Spinal cord (tissue), 10 donors: ENCODE results near the gene GLUD2. TPM values are rescaled to one million over a fixed set of nuclear protein-coding genes. Genes with fewer than 3 reads are reported as not detected.
"Not testable (repeated sequence)": the region's sequence is repeated elsewhere in the genome, so short reads cannot be mapped to it uniquely, and the experiment has no call there.

ENCODE experiments used
- DNase-seq, 6 donors: peaks; one replicate each; pipeline versions ENCODE4 v3.0.0 to v3.0.0-alpha.2; 2013 to 2015; ENCODE audit warnings: low spot score in 6 of 6, low read depth in 4 of 6
- H3K27ac ChIP-seq: one replicate; pipeline ENCODE4 v1.5.1; 2013; ENCODE audit warnings: low read depth, low read length, control low read depth
- H3K27me3 ChIP-seq: one replicate; pipeline ENCODE4 v1.6.1; 2013; ENCODE audit warnings: low read length; ENCODE audit not compliant: control insufficient read depth, insufficient read depth
- H3K36me3 ChIP-seq: one replicate; pipeline ENCODE4 v1.6.1; 2013; ENCODE audit warnings: low read length; ENCODE audit not compliant: control insufficient read depth, insufficient read depth
- H3K4me1 ChIP-seq: one replicate; pipeline ENCODE4 v1.6.1; 2013; ENCODE audit warnings: low read length; ENCODE audit not compliant: control insufficient read depth, insufficient read depth
- H3K4me3 ChIP-seq: one replicate; pipeline ENCODE4 v1.5.1; 2013; ENCODE audit warnings: low read depth, low read length, control low read depth
- H3K9me3 ChIP-seq: one replicate; pipeline ENCODE4 v1.6.1; 2013; ENCODE audit warnings: low read length; ENCODE audit not compliant: control insufficient read depth, insufficient read depth
- WGBS: methylation state at CpG from one replicate; pipeline ENCODE4 v1.1.5; 2013; ENCODE audit warnings: missing lambda C conversion rate; ENCODE audit not compliant: insufficient coverage; 5-methylcytosine and 5-hydroxymethylcytosine counted together
- long read RNA-seq, 4 donors: transcript quantifications; one replicate each; lab custom pipeline, GENCODE V29; 2026
- polyA plus RNA-seq, 2 donors: library from polyadenylated mRNA; unstranded; fragments of 120-200 nt; gene quantifications; one replicate each; pipeline ENCODE4 v1.2.1, GENCODE V29; 2013; ENCODE audit not compliant: insufficient read length in 2 of 2
- total RNA-seq, 2 donors: library from RNA; depleted of rRNA in 1 of 2; stranded (reverse); fragments of 120-200 nt in 1 of 2; fragments of >200 nt in 1 of 2; gene quantifications; one replicate each; pipeline versions ENCODE4 v1.2.3 to v1.2.4, GENCODE V29; 2013 to 2014
- donor health status: healthy.

Gene GLUD2
- total RNA-seq (1 to 10 TPM; 4.7 to 5.6 TPM), polyA plus RNA-seq (10 to 100 TPM; 11.4 to 15.7 TPM)
- long read RNA-seq, donor 1, partial matches to known transcripts: 0 of 4 reads
- long read RNA-seq, donor 1, other reads (novel, unspliced or antisense): 0 of 4 reads
- long read RNA-seq, donor 2, partial matches to known transcripts: 0 of 1 reads
- long read RNA-seq, donor 2, other reads (novel, unspliced or antisense): 0 of 1 reads
- long read RNA-seq, donor 3, partial matches to known transcripts: 0 of 4 reads
- long read RNA-seq, donor 3, other reads (novel, unspliced or antisense): 0 of 4 reads
- long read RNA-seq, donor 4, partial matches to known transcripts: 0 of 2 reads
- long read RNA-seq, donor 4, other reads (novel, unspliced or antisense): 0 of 2 reads

DNA sequence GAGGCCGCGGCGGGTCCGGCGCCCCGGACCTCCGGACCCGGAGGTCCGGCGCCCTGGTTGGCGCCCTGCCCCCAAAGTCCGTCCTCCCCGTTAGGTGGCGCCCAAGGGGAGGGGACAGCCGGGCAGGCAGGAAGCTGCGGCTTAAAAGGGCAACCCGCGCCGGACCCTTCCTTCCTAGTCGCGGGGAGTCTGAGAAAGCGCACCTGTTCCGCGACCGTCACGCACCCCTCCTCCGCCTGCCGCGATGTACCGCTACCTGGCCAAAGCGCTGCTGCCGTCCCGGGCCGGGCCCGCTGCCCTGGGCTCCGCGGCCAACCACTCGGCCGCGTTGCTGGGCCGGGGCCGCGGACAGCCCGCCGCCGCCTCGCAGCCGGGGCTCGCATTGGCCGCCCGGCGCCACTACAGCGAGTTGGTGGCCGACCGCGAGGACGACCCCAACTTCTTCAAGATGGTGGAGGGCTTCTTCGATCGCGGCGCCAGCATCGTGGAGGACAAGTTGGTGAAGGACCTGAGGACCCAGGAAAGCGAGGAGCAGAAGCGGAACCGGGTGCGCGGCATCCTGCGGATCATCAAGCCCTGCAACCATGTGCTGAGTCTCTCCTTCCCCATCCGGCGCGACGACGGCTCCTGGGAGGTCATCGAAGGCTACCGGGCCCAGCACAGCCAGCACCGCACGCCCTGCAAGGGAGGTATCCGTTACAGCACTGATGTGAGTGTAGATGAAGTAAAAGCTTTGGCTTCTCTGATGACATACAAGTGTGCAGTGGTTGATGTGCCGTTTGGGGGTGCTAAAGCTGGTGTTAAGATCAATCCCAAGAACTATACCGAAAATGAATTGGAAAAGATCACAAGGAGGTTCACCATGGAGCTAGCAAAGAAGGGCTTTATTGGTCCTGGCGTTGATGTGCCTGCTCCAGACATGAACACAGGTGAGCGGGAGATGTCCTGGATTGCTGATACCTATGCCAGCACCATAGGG is at the start of gene GLUD2:
GLUD2 (plus strand) TSS at position 170 of the 979 bp plus-strand sequence; CDS start at position 245, 75 bp downstream.
- H3K4me1 ChIP-seq, H3K27me3 ChIP-seq, H3K36me3 ChIP-seq, H3K9me3 ChIP-seq, H3K27ac ChIP-seq: not testable (repeated sequence)
- H3K4me3 ChIP-seq: peak within 1 kb of the TSS; percentile 5
- peak in 2 of 6 donors; percentile 13 to 45 for DNase-seq
- WGBS: 35% methylated on average over 72 of the region's 82 CpGs

DNA sequence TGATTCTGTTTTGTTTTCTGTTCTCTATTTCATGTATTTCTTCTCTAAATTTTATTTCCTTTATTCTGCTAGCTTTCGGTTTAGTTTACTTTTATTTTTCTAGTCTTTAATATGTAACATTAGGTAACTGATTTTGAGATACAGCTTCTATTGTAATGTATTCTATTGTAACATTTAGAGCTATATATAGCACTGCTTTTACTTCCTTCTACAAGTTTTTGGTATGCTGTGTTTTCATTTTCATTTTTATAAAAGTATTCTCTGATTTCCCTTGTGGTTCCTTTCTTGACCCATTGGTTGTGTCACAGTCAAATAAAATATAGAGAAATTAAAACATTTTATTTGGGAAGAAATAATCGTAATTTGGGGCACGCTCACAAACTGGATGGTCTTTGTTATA is 48.0 kb upstream of the GLUD2 start:
- no peaks in the 10 kb centered on the region for H3K36me3 ChIP-seq
- WGBS: 100% methylated on average over 1 of the region's 3 CpGs
- H3K27ac ChIP-seq: no peak overlapping the region
- H3K4me1 ChIP-seq: no peaks in the 10 kb centered on the region
- no peak overlapping the region for H3K4me3 ChIP-seq
- H3K27me3 ChIP-seq: no peaks in the 10 kb centered on the region
- no peaks in the 10 kb centered on the region for H3K9me3 ChIP-seq
- DNase-seq: no peak

DNA sequence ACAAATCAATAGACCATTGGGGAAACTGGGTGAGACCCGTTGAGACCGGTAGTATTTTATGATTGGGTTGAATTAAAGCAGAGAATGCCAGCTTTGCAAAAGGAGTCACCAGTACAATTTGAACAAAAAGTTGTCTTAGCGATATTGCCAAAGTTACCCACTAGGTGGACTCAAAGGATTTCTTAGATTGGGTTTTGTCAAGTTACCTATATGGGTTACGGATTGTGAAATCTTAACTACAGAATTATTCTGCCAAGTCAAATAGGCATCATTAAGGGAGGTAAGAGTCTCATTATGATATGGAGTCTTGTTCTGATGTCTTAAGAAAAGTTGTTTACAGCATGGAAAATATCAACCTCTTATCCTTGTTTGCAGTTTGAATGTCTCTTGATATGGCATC is 46.8 kb upstream of the GLUD2 start:
- H3K4me1 ChIP-seq: no peaks in the 10 kb centered on the region
- H3K9me3 ChIP-seq: no peaks in the 10 kb centered on the region
- H3K36me3 ChIP-seq: no peaks in the 10 kb centered on the region
- H3K27ac ChIP-seq: no peak overlapping the region
- WGBS: no CpG with 5 or more reads among the region's 4 CpGs
- peak in 2 of 6 donors; percentile 11 to 54 for DNase-seq
- H3K4me3 ChIP-seq: no peak overlapping the region
- H3K27me3 ChIP-seq: no peaks in the 10 kb centered on the region

- WGBS: no CpG with 5 or more reads among the region's 1 CpG
- Histone ChIP-seq H3K4me3 (no peak overlapping the region), H3K36me3 (no peaks in the 10 kb centered on the region), H3K27ac (no peak overlapping the region), H3K9me3 (no peaks in the 10 kb centered on the region), H3K27me3 (no peaks in the 10 kb centered on the region), H3K4me1 (no peaks in the 10 kb centered on the region)
- no peak for DNase-seq
Measured at GRCh38 chrX:121008920-121009319, 38.5 kb upstream of the GLUD2 start.

DNA sequence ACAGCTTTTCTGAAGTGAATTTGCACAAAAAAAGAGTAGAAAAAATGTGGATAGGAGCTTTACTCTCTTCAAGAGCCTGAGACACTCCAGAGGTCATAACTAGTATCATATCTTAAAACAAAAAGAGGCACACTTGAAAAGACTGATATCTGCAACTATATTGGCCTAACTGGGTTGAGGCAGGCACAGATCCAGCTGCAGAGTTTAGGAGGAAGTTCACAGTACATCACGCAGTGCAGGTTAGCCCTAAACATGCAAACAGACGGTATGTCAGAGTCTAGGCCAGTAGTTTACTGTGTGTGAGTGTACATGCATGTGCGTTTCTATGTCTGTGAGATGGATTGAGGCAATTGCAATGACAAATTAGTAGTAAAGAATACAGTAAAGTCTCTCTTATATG is 37.6 kb upstream of the GLUD2 start:
- no peak for DNase-seq
- Histone ChIP-seq H3K4me3 (no peak overlapping the region), H3K4me1 (no peaks in the 10 kb centered on the region), H3K27ac (no peak overlapping the region), H3K36me3 (no peaks in the 10 kb centered on the region), H3K27me3 (no peaks in the 10 kb centered on the region), H3K9me3 (no peaks in the 10 kb centered on the region)
- 75% methylated on average over 1 of the region's 3 CpGs for WGBS

- Histone ChIP-seq H3K27me3 (no peaks in the 10 kb centered on the region), H3K9me3 (no peaks in the 10 kb centered on the region), H3K27ac (no peak overlapping the region), H3K36me3 (no peaks in the 10 kb centered on the region), H3K4me1 (no peaks in the 10 kb centered on the region), H3K4me3 (no peak overlapping the region)
- WGBS: 100% methylated on average over 1 of the region's 4 CpGs
- no peak for DNase-seq
Measured at GRCh38 chrX:121010218-121010617, 37.2 kb upstream of the GLUD2 start.

DNA sequence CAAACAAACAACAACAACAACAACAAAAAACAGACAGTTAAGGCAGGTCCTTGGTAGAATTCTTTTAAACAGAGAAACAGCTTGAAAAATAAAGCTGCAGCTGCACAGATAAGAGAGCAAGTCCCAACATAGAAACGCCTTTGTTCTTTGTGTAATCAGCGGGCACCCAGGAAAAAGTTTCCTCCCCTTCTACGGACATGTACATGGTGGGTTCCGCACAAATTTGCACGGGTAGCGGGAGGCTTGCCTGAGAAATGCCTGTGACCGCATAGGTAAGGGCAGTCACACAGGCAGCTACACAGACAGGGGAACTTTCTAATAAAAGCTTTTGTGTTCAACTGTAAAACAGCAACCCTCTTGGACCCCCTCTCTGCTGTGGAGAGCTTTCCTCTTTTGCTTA is 36.2 kb upstream of the GLUD2 start:
- Histone ChIP-seq H3K4me1 (no peaks in the 10 kb centered on the region), H3K36me3 (no peaks in the 10 kb centered on the region), H3K27ac (no peak overlapping the region), H3K27me3 (no peaks in the 10 kb centered on the region), H3K4me3 (no peak overlapping the region), H3K9me3 (no peaks in the 10 kb centered on the region)
- DNase-seq: no peak
- WGBS: 66% methylated on average over 7 of the region's 7 CpGs

GRCh38 chrX:121013897-121014455 is 33.4 kb upstream of the GLUD2 start:
- no peaks in the 10 kb centered on the region for H3K9me3 ChIP-seq
- H3K27ac ChIP-seq: no peak overlapping the region
- H3K4me1 ChIP-seq: no peaks in the 10 kb centered on the region
- H3K36me3 ChIP-seq: no peaks in the 10 kb centered on the region
- no peaks in the 10 kb centered on the region for H3K27me3 ChIP-seq
- no peak for DNase-seq
- no peak overlapping the region for H3K4me3 ChIP-seq

DNA sequence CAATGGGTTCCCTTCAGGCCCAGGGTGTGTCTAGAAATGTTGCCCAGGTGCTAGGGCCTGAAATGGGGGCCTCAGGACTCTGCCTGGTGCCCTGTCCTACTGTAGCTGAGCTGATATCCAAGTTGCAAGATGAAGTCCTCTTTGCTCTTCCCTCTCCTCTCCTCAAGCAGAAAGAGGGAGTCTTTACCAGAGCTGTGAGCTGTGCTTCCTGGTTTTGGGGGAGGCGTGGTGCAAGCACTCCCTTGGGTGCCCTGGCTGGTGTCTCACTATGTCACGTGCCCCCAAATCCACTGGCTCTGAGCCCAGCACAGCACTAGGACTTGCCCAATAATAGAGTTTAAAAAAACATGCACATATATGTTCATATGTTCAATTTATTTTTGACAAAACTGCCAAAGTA is 32.6 kb upstream of the GLUD2 start:
- Histone ChIP-seq H3K9me3 (no peaks in the 10 kb centered on the region), H3K36me3 (no peaks in the 10 kb centered on the region), H3K4me1 (no peaks in the 10 kb centered on the region), H3K27ac (no peak overlapping the region), H3K27me3 (no peaks in the 10 kb centered on the region), H3K4me3 (no peak overlapping the region)
- WGBS: 67% methylated on average over 1 of the region's 2 CpGs
- DNase-seq: no peak
